BLaER1 treated with 17β-estradiol and CSF1 and Interleukin-3, amounts not matched to agents 10 nM and 100 nM (cell line): ENCODE measurements around the gene C12orf43.

Source experiments
- H3K27ac ChIP-seq, 11 experiments: shearing (Covaris generic); formaldehyde crosslinking; 2 replicates each; pipeline ENCODE4 v1.8.1; 2022
- H3K27me3 ChIP-seq, 11 experiments: shearing (Covaris generic); formaldehyde crosslinking; 2 replicates each; pipeline ENCODE4 v1.8.1; 2022
- H3K36me3 ChIP-seq, 11 experiments: shearing (Covaris generic); formaldehyde crosslinking; 2 replicates each; pipeline ENCODE4 v1.8.1; 2022
- H3K4me1 ChIP-seq, 10 experiments: shearing (Covaris generic); formaldehyde crosslinking; 2 replicates each; pipeline ENCODE4 v1.8.1; 2022
- H3K4me2 ChIP-seq, 11 experiments: shearing (Covaris generic); formaldehyde crosslinking; 2 replicates each; pipeline ENCODE4 v1.8.1; 2022
- H3K4me3 ChIP-seq, 10 experiments: shearing (Covaris generic); formaldehyde crosslinking; 2 replicates each; pipeline ENCODE4 v1.8.1; 2022
- H3K9ac ChIP-seq, 11 experiments: shearing (Covaris generic); formaldehyde crosslinking; 2 replicates each; pipeline ENCODE4 v1.8.1; 2022
- H3K9me3 ChIP-seq, 11 experiments: shearing (Covaris generic); formaldehyde crosslinking; replicated peaks in 1 of 11; 2 replicates each; pipeline ENCODE4 v1.8.1; 2022
- H4K20me1 ChIP-seq, 11 experiments: shearing (Covaris generic); formaldehyde crosslinking; 2 replicates each; pipeline ENCODE4 v1.8.1; 2022
- Cebpa-rat ChIP-seq, 11 experiments: shearing (Covaris generic); IDR thresholded peaks; 2 replicates each; pipeline ENCODE4 v1.8.1; 2022

Gene C12orf43

DNA sequence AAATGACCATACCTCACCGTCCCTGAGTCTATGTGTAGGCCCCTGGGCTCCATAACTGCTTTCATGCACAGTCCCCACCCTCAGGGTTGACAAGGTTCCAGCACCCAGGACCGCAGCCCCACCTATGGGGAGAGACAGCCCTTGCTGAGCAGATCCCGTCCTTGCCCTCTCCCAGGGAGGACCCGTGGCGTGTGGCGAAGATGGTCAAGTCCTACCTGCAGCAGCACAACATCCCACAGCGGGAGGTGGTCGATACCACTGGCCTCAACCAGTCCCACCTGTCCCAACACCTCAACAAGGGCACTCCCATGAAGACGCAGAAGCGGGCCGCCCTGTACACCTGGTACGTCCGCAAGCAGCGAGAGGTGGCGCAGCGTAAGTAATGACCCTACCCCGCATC lies 27.6 kb downstream of the C12orf43 start:
- H3K9ac ChIP-seq, result no peak overlapping the region
- no peak overlapping the region for H3K27ac ChIP-seq
- no peaks in the 10 kb centered on the region for H3K27me3 ChIP-seq
- no peaks in the 10 kb centered on the region for H3K9me3 ChIP-seq
- H3K4me1 ChIP-seq, result no peaks in the 10 kb centered on the region
- no peak overlapping the region for H3K4me2 ChIP-seq
- TF ChIP-seq Cebpa-rat (IDR thresholded peaks at IDR 0.05), result no peak
- H4K20me1 ChIP-seq, result no peaks in the 10 kb centered on the region
- H3K4me3 ChIP-seq, result no peak overlapping the region
- no peaks in the 10 kb centered on the region for H3K36me3 ChIP-seq

DNA sequence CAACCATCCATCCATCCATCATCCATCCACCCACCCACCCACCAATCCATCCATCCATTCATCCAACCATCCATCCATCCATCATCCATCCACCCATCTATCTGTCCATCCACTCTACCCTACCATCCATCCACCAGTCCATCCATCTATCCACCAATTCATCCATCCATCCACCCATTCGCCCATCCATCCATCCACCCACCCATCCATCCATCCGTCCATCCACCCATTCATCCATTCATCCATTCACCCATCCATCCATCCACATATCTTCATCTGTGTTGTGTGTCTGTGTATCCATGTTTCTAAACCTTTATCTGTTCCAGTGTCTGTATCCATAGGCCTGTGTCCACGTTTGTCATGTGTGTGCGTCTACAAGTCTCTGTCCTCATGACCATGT lies 28.1 kb downstream of the C12orf43 start:
- no peak overlapping the region for H3K27ac ChIP-seq
- no peak overlapping the region for H3K4me2 ChIP-seq
- H3K27me3 ChIP-seq, result no peaks in the 10 kb centered on the region
- H3K36me3 ChIP-seq, result no peaks in the 10 kb centered on the region
- no peaks in the 10 kb centered on the region for H3K9me3 ChIP-seq
- H4K20me1 ChIP-seq, result no peaks in the 10 kb centered on the region
- H3K4me3 ChIP-seq, result no peak overlapping the region
- H3K9ac ChIP-seq, result no peak overlapping the region
- TF ChIP-seq Cebpa-rat (IDR thresholded peaks at IDR 0.05), result no peak
- no peaks in the 10 kb centered on the region for H3K4me1 ChIP-seq

DNA sequence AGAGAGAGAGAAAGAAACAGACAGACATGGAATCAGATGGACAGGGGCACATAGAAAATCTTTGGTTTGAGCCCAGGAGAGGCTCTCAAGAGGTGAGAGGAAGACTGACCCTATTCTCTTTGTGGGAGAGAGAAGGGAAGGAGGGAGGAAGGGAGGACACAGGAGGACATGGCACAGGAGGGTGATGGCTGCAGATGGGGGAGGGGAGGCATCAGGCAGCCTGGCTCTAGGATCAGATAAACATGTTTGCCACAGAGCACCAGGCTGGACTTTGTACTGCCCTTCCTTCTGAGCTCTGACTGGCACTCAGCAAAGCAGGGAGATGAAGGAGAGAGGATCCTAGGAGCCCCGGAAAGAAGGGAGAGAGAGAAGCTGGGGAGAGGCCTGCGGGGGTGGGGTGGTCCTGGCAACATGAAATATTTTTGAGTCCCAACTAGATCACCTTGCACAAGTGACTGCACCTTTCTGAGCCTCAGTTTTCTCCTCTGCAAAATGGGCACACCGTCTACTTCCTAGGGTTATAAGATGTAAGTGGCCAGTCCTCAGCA lies 31.9 kb downstream of the C12orf43 start:
- H3K9me3 ChIP-seq, result no peaks in the 10 kb centered on the region
- H3K4me1 ChIP-seq, result no peaks in the 10 kb centered on the region
- no peaks in the 10 kb centered on the region for H4K20me1 ChIP-seq
- no peaks in the 10 kb centered on the region for H3K27me3 ChIP-seq
- H3K36me3 ChIP-seq, result no peaks in the 10 kb centered on the region
- H3K27ac ChIP-seq, result no peak overlapping the region
- H3K9ac ChIP-seq, result no peak overlapping the region
- no peak overlapping the region for H3K4me3 ChIP-seq
- H3K4me2 ChIP-seq, result no peak overlapping the region
- no peak for TF ChIP-seq Cebpa-rat (IDR thresholded peaks at IDR 0.05)

DNA sequence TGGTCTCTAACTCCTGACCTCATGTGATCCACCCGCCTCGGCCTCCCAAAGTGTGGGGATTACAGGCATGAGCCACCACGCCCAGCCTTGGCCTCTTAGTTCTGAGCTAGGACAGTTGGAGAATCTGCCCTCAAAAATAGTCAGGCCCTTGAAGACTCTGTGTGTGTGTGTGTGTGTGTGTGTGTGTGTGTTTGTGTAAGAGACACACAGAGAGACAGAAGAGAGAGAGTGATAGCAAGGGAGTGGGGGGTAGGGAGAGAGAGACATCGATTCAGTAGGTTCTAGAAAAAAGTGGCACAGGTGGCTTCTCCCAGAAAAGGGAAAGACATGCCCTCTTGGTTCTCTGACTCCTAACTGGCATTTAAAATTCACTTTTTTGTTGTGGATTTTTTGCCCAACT lies 32.5 kb downstream of the C12orf43 start:
- no peak overlapping the region for H3K9ac ChIP-seq
- H3K4me2 ChIP-seq, result no peak overlapping the region
- H4K20me1 ChIP-seq, result no peaks in the 10 kb centered on the region
- no peak overlapping the region for H3K4me3 ChIP-seq
- no peak for TF ChIP-seq Cebpa-rat (IDR thresholded peaks at IDR 0.05)
- no peaks in the 10 kb centered on the region for H3K4me1 ChIP-seq
- no peaks in the 10 kb centered on the region for H3K9me3 ChIP-seq
- no peaks in the 10 kb centered on the region for H3K27me3 ChIP-seq
- H3K27ac ChIP-seq, result no peak overlapping the region
- no peaks in the 10 kb centered on the region for H3K36me3 ChIP-seq

DNA sequence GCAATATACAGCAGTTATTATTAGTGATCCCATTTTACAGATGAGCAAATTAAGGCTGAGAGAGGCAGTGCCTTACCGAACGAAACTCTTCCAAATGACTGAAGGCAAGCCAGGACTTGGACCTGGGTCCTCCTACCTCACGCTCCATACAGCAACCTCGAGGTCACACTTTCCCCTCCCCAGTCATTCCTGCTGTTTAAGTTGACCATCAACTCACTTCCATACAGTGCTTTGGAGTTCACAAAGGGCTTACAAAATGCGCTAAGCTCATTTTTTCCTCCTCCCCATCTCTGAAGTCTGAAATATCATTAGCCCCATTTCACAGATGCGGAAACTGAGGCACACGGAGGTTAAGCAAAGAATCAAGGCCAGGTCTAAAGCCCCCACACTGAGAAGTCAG lies 33.6 kb downstream of the C12orf43 start:
- H3K9ac ChIP-seq, result no peak overlapping the region
- no peaks in the 10 kb centered on the region for H3K27me3 ChIP-seq
- no peaks in the 10 kb centered on the region for H3K4me1 ChIP-seq
- no peaks in the 10 kb centered on the region for H3K9me3 ChIP-seq
- no peak overlapping the region for H3K27ac ChIP-seq
- H3K4me3 ChIP-seq, result no peak overlapping the region
- H3K4me2 ChIP-seq, result no peak overlapping the region
- H3K36me3 ChIP-seq, result no peaks in the 10 kb centered on the region
- H4K20me1 ChIP-seq, result no peaks in the 10 kb centered on the region
- no peak for TF ChIP-seq Cebpa-rat (IDR thresholded peaks at IDR 0.05)

DNA sequence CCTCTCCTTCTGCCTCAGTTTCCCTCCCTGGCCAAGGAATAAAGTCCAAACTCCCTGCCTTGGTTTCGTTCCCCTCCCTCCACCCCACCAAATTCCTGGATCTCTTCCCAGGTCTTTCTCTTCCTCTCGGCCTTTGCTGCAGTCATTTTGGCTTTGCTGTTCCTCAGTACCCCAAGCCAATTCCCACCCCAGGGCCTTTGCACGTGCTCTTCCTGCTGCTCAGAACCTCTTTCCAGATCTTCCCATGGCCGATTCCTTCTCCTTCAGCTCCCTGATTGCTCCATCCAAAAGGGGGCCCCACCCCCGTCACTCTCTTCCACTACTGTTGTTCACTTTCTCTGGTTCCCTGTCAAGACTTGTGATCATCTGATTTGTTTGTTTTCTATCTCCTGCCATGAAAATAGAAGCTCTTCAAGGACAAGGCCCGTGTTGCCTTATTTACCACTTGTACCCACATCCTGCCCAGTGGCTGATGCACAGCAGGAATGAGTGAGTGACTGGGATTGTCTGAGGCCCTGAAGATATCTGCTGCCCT lies 34.8 kb downstream of the C12orf43 start:
- no peak for TF ChIP-seq Cebpa-rat (IDR thresholded peaks at IDR 0.05)
- no peaks in the 10 kb centered on the region for H3K9me3 ChIP-seq
- H3K27me3 ChIP-seq, result no peaks in the 10 kb centered on the region
- H3K36me3 ChIP-seq, result no peaks in the 10 kb centered on the region
- no peak overlapping the region for H3K9ac ChIP-seq
- no peak overlapping the region for H3K4me2 ChIP-seq
- no peaks in the 10 kb centered on the region for H4K20me1 ChIP-seq
- H3K27ac ChIP-seq, result no peak overlapping the region
- no peak overlapping the region for H3K4me3 ChIP-seq
- H3K4me1 ChIP-seq, result no peaks in the 10 kb centered on the region

DNA sequence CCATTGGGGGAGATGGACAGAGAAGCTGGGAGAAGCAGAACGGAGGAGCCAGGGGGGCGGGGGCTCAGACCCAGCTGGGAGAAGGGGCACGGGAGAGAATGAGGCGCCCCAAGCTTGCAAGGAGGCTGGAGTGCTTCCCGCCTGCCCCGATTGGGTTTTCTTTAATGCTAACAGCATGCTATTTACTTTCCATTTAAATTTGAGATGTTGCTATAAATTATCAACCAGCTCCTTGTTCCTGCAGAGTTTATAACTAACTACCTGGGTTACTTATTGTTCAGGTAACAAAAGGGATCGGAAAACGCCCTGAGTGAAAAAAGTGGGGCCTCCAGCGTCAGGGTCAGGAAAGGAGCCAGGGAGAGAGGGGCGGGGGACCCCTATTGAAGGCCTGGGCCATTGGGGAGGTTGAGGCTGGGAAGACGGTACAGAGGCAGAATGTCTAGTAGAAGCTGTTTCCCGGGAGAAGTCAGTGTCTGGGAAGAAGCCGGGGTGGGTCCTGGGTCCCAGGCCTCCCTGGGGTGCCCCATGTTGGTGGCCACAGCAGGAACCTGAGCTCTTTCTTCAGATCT lies 35.4 kb downstream of the C12orf43 start:
- no peak for TF ChIP-seq Cebpa-rat (IDR thresholded peaks at IDR 0.05)
- Histone ChIP-seq H3K4me1 (no peaks in the 10 kb centered on the region), H3K27ac (no peak overlapping the region), H3K4me3 (no peak overlapping the region), H3K27me3 (no peaks in the 10 kb centered on the region), H3K36me3 (no peaks in the 10 kb centered on the region), H3K9ac (no peak overlapping the region), H3K4me2 (no peak overlapping the region), H4K20me1 (no peaks in the 10 kb centered on the region), H3K9me3 (no peaks in the 10 kb centered on the region)

DNA sequence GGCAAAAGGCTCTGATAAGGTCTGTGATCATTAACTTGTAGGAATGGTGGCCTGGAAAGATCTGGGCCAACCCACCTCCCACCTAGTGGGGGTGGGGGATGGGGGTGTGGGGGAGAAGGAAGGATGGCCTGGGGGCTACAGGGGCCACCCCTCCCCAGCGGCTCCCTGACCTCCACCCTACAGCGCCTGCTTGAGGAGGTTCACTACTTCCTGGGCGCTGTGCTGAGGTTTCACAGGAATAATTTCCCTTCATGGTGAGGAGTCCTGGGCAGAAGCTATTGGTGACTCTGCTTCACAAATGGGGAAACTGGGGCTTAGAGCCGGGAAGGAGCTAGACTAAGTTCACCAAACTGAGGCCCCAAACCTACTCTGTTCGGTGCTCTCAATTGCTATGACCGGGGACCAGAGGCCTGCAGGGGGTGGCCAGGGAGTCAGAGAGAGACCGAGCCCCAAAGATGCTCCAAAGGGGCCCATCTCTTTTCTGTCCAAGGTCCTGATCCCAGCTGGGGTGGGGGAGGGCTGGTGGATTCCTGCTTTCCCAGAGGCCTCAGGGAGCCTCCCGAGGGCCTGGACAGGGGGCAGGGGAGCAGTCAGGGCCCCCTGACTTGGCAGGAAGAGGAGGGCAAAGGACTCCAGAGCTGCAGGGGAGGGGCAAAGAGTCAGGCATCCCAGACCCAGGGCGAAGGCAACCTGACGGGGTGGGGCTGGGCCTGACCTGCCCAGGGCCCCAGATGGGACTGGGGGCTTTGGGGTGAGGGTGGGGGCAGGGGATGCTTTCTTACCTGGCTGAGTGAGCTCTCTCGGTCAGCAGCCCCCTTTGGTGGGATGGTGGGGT lies 36.2 kb downstream of the C12orf43 start:
- Histone ChIP-seq H3K27me3 (no peaks in the 10 kb centered on the region), H3K27ac (no peak overlapping the region), H3K36me3 (no peaks in the 10 kb centered on the region), H3K9me3 (no peaks in the 10 kb centered on the region), H3K4me3 (no peak overlapping the region), H4K20me1 (no peaks in the 10 kb centered on the region), H3K4me1 (no peaks in the 10 kb centered on the region), H3K9ac (no peak overlapping the region), H3K4me2 (no peak overlapping the region)
- no peak for TF ChIP-seq Cebpa-rat (IDR thresholded peaks at IDR 0.05)

DNA sequence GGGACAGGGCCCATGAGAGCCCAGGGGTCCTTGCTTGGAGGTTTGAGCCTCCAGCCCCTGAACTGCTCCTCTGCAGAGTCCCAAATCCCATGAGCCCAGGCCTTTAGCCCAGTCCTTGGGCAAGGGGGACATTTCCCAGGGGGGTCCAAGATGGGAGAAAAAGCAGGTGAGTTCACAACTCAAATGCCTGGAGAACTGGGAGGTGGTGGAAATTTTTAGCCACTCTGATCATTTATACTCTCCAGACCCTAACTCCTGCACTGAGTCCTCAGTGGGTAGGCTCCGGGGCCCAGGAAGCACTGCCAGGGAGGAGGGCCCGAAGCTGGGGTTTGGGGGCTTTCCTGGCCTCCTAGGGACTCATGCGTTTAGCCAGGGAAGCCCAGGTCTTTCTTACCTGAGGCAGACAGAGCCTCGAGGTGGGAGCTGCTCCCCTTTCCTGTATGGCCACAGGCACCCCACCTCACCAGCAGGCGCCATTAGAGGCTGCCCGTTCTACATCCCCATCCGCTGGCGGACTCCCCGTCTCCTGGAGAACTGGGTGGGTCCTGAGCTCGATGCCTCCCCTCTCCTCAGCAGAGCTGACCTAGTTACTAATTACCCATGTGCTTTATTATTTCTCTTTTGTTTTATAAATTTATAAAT lies 36.9 kb downstream of the C12orf43 start:
- H3K27me3 ChIP-seq, result no peaks in the 10 kb centered on the region
- H3K9ac ChIP-seq, result no peak overlapping the region
- H3K4me1 ChIP-seq, result no peaks in the 10 kb centered on the region
- H3K27ac ChIP-seq, result no peak overlapping the region
- TF ChIP-seq Cebpa-rat (IDR thresholded peaks at IDR 0.05), result no peak
- no peak overlapping the region for H3K4me2 ChIP-seq
- H3K9me3 ChIP-seq, result no peaks in the 10 kb centered on the region
- no peaks in the 10 kb centered on the region for H3K36me3 ChIP-seq
- H4K20me1 ChIP-seq, result no peaks in the 10 kb centered on the region
- no peak overlapping the region for H3K4me3 ChIP-seq
